Measurements from ENCODE around the gene PTPRS.

Gene PTPRS

GRCh38 chr19:5309438-5310204 is 31.0 kb downstream of the PTPRS start (continued):
- no peak for TF ChIP-seq ZNF645 (tag by site-specific recombination; IDR thresholded peaks at IDR 0.05)
- TF ChIP-seq ZNF155 (tag by site-specific recombination; IDR thresholded peaks at IDR 0.05), result no peak
- no peak for TF ChIP-seq ZNF670 (tag by site-specific recombination; IDR thresholded peaks at IDR 0.05; ENCODE audit: low read depth)
- no peak for TF ChIP-seq ZBTB49 (tag by site-specific recombination; IDR thresholded peaks at IDR 0.05; ENCODE audit: low read depth)
- TF ChIP-seq ZFP69B (tag by site-specific recombination; IDR thresholded peaks at IDR 0.05), result no peak
- no peak for TF ChIP-seq SALL2 (tag by site-specific recombination; IDR thresholded peaks at IDR 0.05; ENCODE audit: borderline replicate concordance)
- TF ChIP-seq ZNF23 (tag by site-specific recombination; IDR thresholded peaks at IDR 0.05; ENCODE audit: borderline replicate concordance), result no peak
- TF ChIP-seq TSHZ1 (tag by site-specific recombination; IDR thresholded peaks at IDR 0.05; ENCODE audit: borderline replicate concordance), result 0 out of 2 replicates have a peak, but pooled peaks have one; percentile 28
- no peak for TF ChIP-seq ZNF580 (tag by site-specific recombination; IDR thresholded peaks at IDR 0.05)
- TF ChIP-seq ZNF48 (tag by site-specific recombination; IDR thresholded peaks at IDR 0.05), result no peak
- no peak for TF ChIP-seq ZSCAN18 (tag by site-specific recombination; IDR thresholded peaks at IDR 0.05)
- no peak for TF ChIP-seq ZBTB26 (tag by site-specific recombination; optimal IDR thresholded peaks at IDR 0.05)
- TF ChIP-seq KLF17 (tag by site-specific recombination; IDR thresholded peaks at IDR 0.05), result peak; percentile 70; the same call in 1 of the 2 replicates
- TF ChIP-seq ZNF677 (tag by site-specific recombination; IDR thresholded peaks at IDR 0.05), result no peak
- TF ChIP-seq ZNF292 (tag by site-specific recombination; IDR thresholded peaks at IDR 0.05; ENCODE audit: borderline replicate concordance, low read depth), result no peak
- TF ChIP-seq ZNF791 (tag by site-specific recombination; IDR thresholded peaks at IDR 0.05), result no peak
- TF ChIP-seq ZNF629 (tag by site-specific recombination; IDR thresholded peaks at IDR 0.05), result no peak
- TF ChIP-seq KLF8 (tag by site-specific recombination; IDR thresholded peaks at IDR 0.05), result peak; percentile 72
- peak; percentile 41 for TF ChIP-seq GLIS1 (tag by site-specific recombination; IDR thresholded peaks at IDR 0.05)
- TF ChIP-seq SCRT2 (tag by site-specific recombination; IDR thresholded peaks at IDR 0.05), result no peak
- no peak for TF ChIP-seq ZNF777 (tag by site-specific recombination; IDR thresholded peaks at IDR 0.05; ENCODE audit: borderline replicate concordance)
- TF ChIP-seq ZSCAN30 (tag by site-specific recombination; IDR thresholded peaks at IDR 0.05), result no peak
- 0 out of 2 replicates have a peak, but pooled peaks have one; percentile 40 for TF ChIP-seq ZNF639 (tag by site-specific recombination; IDR thresholded peaks at IDR 0.05)
- TF ChIP-seq PRDM6 (tag by site-specific recombination; IDR thresholded peaks at IDR 0.05), result no peak
